D341Med (cell line): ENCODE data around the gene SMAP2.
A peak's percentile ranks its signal among the peaks of the same experiment; 100 is the strongest.

ENCODE experiments used
- DNase-seq: peaks from one replicate; pipeline ENCODE4 v3.0.0; 2012; ENCODE audit warnings: low spot score

The SMAP2 gene

DNA sequence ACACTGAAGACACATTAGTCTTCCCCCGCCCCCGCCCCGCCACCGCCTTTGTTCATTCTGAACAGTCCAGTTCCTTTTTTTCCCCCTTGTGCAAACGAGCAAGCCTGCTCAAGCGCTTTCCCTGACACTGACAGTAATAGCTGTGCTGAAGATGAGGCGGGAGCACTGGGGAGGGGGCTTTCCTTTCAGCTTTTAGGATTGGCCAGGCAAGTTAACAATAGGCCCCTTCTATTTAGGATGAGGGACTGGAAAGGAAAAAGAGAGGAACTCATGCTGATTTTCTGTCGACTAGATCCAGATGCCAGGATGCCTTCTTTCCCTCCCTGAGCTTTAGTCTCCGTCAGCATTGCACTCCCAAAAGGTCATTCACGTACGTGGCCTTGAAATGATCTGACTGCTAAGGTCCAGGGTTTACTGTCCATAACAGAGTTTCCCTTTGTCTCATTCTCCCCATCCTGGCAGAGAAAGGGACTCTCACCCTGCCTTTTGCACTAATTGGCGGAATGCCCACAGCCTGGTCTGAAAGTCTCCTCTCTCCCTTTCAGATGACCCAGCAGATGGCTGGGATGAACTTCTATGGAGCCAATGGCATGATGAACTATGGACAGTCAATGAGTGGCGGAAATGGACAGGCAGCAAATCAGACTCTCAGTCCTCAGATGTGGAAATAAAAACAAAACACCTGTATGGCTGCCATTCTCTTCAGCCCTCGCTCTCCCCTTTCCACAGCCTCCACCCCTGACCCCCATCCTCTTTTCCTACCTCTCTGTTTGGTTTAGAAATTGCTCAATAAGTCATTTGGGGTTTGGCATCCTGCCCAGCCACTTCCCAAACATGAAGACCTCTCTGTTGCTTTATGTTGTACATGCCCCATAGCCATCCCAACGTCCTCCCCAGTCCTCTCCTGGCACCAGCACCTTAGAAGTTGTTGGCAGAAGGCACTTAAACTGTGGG is 48.2 kb downstream of the SMAP2 start:
- no peak for DNase-seq

DNA sequence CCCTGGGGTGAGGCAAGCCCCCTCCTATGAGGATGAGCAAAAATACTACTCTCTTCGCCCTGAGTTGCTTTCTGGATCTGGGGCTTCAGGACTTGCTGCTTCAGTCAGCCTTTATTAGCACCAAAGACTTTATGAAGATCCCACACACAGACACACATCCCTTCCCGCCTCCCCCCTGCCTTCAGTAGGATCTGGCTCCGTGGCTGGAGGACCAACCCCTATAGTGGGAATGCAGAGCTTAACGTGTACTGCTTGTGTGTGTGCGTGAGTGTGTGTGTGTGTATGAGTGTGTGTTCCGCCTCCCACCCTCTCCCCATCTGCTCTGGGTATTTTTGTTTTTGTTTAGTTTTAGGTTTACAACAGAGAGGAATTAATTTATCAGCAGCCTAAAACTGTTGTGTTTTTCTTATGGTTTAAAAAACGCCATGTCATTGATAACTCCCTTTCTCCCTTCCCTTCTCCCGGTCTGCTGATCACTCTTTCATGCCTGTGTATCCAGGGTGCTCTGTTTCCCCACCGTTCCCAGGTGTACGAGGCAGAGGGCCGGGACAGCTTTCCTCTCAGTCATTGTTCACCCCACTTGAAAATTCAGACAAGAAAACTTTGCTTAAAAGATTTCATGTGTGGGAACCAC is 49.2 kb downstream of the SMAP2 start:
- DNase-seq = no peak

DNA sequence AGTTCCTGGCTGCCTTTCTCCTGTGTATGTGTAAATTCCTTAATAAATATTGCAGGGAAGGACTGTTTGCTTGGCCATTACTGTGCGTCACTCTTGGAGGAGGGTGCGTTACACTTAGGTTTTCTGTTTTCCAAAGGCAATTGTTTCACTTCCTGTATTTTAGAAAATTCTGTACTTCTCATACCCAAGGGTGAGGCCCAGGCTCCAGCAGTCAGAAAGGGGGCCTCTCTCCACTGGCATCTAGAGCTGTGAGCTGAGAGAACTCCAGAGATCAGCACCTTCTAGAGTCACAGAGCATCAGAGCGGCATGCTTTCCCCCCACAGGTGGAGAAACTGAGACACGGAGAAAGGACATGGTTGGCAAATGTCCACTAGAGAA is 49.7 kb downstream of the SMAP2 start:
- DNase-seq = no peak

DNA sequence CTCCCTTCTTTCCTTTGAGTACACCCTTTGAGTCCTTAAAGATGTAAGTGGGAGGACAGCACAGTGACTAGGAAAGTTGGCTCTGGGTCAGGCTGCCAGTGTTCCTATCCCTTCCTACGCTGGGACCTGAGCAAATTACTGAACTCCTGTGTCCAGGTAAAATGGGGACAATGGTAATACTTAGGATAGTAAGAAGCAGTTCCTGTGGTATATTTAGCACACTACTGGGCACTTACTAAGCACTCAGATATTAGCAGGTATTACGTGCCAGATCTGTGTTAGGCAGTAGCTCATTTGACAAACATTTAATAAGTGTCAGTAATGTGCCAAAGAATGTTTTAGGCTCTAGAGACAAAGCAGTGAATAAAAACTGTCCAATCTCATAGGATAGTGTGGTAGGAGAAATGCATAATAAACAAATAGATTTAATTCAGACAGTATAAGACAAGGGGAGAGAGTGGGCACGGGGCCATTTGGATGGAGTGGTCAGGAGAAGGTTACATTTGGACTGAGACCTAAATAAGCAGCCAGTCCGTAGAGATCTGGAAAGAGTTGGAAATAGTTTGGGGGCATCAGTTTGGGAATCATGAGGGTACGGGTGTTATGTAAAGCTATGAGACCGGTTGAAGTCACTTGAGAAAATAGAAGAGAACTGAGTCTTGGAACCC is 50.6 kb downstream of the SMAP2 start:
- no peak for DNase-seq

DNA sequence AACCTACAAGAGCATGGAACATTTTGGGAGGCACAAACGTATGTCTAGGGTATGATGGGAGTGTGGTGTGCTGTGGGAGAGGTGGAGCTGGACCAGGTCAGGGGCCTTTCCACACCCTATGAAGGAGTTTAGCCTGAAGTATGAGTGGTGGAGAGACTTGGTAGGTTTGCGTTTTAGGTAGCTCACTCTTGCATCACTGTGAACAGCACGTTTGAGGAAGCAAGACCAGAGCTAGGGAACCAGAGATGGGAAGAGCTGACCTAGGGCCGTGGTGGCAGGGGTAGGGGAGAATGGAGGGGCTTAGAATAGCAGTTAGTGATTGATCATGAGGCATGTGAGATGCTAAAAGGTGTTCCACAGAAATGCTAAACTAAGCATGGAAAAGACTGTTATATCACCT is 51.7 kb downstream of the SMAP2 start:
- DNase-seq = no peak

DNA sequence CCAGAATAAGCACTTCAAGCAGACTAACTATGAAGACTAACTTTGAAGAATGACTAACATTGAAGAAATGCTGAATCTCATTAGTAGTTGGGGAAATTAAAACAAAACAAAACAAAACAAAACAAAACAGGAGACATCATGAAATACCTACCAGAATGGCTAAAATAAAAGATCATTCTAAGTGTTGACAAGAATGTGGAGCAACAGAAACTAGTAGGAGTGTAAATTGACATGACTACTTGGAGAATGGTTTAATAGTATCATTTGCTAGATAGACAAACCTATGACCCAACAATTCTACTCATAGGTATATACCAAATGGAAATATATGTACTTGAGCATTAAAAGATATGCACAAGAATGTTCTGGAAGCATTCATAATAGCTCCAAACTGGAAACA is 57.9 kb downstream of the SMAP2 start:
- DNase-seq = no peak

DNA sequence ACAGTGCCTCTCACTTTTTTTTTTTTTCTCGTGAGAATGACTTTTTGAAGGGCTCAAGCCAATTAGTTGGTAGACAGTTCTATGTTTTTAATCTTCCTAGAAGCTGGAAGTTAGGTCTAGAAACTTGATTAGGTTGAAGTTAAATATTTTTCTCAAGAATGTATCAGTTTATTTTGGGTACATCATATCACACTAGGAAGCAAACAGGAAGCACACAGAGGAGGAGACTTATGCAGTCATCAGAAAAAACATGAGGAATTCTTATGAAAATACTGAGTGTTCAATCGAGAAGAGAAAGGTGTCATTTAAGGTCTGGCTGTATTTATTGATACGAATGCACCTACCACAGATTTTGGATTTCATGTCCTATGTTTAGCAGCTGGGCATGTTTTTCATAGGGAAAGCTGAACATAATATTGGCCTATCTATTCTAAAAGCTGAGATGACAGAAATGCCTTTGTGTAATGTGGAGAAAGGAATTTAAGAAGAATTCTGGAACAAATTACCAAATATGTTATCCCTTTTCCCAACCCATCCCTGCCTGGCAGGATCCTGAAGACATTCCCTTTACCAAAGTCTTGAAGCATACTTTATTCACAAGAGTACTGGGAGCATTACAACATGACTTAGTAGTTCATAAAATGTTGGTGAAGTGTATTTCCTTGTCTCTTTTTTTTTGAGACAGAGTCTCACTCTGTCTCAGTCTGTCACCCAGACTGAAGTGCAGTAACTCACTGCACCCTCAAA is 59.3 kb downstream of the SMAP2 start:
- DNase-seq = no peak

DNA sequence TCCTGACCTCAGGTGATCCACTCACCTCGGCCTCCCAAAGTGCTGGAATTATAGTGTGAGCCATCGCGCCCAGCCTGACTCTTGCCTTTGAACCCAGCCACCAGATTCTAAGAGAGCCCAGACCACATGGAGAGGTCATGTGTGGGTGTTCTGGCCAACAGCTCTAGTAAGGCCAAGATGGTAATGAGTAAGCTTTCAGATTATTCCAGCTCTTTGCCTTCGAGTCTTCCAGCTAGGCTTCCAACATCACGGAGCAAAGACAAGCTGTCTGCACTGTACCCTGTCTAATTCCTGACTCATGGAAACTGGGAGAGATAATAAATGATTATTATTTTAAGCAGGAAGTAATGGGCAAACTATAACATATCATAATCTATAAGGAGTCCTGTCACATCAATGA is 61.9 kb downstream of the SMAP2 start:
- no peak for DNase-seq

DNA sequence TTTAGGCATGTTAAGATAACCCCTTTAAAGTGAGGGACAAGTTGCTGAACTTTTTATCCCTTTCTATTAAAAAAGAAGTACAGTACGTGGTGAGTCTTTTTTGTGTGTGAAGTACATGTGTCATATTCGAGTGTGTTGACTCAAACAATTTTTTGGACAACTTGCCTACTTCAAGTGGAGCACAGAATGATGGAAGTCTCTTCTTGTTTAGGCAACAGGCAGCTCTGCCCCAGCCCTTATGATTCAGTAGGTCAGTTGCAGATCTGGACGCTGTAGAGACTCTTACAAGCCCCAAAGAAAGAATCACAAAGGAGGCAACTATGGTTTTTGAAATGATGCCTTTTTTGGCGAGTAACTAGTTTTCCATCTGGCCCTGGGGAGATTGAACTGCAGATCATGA is 62.3 kb downstream of the SMAP2 start:
- DNase-seq = no peak

DNA sequence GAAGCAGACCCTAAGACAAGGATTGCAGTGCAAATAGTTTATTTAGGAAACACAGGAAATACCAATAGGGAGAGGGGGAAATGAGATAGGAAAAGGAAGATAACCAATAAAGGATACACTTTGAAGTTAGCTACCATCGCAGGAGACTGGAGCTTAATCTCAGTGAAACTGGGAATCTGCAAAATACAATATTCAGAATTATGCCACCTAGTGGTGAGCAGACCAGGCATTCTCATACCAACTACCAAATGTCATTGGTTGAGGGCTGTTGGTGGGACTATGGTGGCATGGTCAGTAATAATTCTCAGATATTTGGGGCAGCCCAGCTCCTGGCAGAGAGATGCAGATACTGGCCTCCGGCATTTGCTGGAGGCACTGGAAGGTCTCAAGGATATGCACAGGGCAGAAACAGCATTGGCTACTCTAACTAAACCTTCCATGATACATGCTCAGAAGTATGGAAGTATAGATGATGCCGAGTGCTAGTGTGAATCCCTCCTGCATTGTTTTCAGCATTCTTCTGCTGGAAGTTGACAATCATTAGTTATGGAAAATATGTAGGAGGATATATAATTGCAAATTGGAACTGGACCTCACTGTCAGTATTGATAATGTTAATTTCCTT is 65.0 kb downstream of the SMAP2 start:
- DNase-seq = peak; percentile 63

DNA sequence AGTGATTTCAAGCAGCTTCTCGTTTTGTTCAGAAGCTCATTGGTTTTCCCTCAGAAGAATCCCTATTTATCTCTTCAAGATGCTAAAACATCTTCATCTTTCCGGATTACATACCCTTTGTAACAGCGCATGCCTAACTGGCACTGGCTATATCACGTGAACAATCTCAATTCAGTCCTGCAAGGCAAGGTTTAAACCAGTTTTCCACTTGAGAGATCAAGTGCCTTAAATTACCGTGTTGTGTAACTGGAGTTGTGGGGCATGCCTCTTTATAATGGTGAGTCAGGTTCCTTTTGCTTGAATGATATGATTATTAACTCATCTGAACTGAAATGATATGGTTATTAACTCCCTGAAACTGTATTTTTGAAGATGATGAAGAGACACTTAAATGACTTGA is 65.7 kb downstream of the SMAP2 start:
- no peak for DNase-seq

DNA sequence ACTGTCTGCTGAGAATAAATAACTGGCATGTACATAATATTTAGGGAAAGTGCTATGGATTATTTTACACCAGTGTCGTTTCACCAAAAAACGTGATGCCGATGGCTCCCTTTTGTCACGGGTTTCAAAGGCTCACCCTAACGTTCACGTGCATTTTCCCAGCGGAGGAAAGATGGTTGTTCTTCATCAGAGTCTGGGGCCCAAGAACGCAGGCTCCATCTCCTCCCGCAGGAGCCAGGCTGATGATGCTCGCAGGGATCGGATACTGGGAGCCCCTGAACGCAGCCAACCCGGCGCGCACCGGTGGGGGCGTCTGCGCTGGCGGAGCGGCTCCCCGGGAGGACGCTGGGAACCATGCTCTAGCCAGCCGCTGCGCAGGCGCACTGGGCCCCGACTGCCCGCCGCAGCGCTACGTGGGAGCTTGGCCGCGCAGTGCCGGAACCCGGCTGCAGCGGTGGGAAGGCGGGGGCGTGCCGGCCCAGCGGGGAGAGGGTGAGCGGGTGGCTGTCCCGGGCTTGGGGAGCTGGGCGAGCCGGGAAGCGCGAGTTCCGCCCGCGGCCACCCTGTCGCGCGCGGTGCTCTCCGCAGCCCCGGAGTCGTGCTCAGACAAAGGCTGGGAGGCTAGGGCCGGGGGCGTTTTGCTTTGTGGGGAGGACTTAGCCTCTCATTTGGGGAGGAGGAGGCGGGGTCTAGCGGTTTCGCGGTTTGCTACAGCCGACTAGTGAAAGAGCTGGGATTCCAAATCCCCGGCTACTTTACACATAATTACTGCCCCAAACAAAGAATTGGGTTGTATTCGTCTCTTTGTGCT is 76.4 kb downstream of the SMAP2 start, which contains the start of gene ZFP69B:
Gene ZFP69B (plus strand): TSS at position 793 of the 811 bp plus-strand sequence. CDS start 486 bp downstream, outside the sequence.
- DNase-seq = peak; percentile 98

DNA sequence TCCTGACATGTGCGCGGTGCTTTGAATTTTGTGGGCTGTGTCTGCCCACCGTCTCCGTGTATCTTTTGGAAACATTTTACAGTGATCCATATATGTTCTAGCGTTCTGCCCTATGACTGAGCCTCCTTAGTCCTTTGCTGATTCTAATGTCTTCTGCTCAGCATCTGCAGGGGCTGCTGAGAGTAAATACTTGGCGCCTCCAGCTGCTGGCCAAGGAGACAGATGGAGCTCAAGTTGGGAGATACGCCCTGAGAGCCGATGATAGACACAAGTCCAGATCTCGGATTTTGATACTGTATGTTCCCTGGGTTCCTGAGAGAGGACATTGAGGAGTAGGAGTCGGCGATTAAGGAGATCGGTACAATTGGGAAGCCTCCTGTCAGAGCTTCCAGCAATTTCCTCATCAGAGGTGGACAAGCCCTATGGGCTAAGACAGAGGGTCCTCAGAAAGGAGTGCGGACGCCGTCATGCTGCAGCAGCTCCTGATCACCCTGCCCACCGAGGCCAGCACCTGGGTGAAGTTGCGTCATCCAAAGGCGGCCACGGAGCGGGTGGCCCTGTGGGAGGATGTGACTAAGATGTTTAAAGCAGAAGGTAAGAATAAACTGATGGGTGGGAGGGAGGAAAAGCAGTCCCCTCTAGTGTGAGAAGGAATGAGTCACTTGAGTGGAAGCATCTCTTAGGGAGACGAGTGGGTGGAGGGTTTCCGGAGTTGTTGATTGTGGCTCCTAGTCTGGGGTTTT is 77.1 kb downstream of the SMAP2 start:
- peak; percentile 57 for DNase-seq

DNA sequence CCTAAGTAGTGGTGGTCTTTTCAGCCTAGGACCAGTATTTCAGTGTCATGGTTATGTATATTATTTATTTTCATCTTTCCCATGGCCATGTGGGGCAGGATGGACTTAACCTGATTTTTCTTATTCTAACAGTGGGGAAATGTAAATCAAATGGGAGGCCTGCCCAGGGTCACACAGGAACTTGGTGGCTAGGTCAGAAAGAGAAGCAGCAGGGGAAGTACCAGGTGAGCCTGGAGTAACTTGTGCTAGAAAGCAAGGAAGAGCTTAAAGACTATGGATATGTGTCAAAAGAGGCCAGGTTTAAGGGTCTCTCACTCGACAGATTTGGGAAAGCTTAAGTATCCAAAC is 77.7 kb downstream of the SMAP2 start:
- DNase-seq = no peak

DNA sequence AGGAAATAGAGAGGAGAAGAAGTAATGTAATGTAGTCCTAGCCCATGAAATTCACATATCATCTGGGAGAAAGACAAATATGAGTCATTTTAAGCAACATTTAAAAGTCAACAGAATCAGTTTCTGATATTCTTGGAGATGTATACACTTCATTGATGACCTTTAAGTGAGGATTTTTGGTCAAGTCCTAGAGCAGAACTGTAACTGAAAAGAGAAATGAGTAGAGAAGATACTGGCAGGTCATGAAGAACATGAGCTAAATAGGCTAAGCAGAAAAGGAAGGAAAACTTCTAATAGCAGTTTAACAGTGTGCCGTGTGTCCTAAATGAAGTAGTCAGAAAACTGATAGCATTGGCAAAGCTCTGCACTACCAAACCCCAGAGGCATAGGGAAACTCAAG is 81.3 kb downstream of the SMAP2 start:
- no peak for DNase-seq

DNA sequence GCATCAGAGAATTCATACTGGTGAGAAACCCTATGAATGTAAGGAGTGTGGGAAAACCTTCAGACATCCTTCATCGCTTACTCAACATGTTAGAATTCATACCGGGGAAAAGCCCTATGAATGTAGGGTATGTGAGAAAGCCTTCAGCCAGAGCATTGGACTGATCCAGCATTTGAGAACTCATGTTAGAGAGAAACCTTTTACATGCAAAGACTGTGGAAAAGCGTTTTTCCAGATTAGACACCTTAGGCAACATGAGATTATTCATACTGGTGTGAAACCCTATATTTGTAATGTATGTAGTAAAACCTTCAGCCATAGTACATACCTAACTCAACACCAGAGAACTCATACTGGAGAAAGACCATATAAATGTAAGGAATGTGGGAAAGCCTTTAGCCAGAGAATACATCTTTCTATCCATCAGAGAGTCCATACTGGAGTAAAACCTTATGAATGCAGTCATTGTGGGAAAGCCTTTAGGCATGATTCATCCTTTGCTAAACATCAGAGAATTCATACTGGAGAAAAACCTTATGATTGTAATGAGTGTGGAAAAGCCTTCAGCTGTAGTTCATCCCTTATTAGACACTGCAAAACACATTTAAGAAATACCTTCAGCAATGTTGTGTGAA is 89.5 kb downstream of the SMAP2 start:
- DNase-seq = no peak

DNA sequence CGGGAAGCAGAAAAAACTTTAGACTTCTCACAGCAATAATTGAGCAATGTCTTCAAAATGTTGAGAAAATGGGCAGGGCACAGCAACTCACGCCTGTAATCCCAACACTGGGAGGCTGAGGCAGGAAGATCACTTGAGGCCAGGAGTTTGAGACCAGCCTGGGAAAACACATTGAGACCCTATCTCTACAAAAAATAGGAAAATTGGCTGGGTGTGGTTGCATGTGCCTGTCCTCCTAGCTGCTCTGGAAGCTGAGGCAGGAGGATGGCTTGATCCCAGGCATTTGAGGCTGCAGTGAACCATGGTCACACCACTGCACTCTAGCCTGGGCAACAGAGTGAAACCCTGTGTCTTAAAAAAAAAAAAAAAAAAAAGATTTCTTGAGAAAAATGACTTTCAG is 95.8 kb downstream of the SMAP2 start:
- no peak for DNase-seq
